ENCODE data around the gene PDE6D.

GRCh38 chr2:231689124-231689893 is 91.8 kb downstream of the PDE6D start:
- TF ChIP-seq CTCF (IDR thresholded peaks at IDR 0.05; ENCODE audit: borderline replicate concordance, extremely low read depth, low read length, poor library complexity, severe bottlenecking) (no peak), EZH2 (IDR thresholded peaks at IDR 0.05; ENCODE audit: borderline replicate concordance, low read depth, low read length, severe bottlenecking) (no peak)
